ENCODE data around the gene OR4E1.
"Not testable (repeated sequence)": the region's sequence is repeated elsewhere in the genome, so short reads cannot be mapped to it uniquely, and the experiment has no call there.

DNA sequence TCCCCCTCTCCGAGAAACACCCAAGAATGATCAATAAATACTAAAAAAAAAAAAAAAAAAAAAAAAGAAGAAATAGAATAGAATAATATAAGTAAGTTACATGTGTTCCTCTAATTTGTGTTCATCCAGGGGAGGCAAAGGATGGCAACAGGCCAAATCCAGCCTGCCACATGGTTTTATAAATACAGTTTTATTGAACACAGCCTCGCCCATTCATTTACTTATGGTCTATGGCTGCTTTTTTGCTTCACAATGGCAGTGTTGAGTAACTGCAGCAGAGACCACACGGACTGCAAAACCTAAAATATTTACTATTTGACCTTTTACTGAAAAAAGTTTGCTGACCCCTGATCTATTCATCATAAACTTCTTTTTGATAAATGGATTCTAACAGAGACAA is 24.9 kb upstream of the OR4E1 start:
- not testable (repeated sequence) for TF ChIP-seq TAF1 (IDR thresholded peaks at IDR 0.05; ENCODE audit: borderline replicate concordance, low read depth, low read length); POLR2A (IDR thresholded peaks at IDR 0.05; ENCODE audit: low read depth, low read length)
